Measurements from ENCODE around the gene NUDT1.
A peak's percentile ranks its signal among the peaks of the same experiment; 100 is the strongest.

NUDT1 gene

DNA sequence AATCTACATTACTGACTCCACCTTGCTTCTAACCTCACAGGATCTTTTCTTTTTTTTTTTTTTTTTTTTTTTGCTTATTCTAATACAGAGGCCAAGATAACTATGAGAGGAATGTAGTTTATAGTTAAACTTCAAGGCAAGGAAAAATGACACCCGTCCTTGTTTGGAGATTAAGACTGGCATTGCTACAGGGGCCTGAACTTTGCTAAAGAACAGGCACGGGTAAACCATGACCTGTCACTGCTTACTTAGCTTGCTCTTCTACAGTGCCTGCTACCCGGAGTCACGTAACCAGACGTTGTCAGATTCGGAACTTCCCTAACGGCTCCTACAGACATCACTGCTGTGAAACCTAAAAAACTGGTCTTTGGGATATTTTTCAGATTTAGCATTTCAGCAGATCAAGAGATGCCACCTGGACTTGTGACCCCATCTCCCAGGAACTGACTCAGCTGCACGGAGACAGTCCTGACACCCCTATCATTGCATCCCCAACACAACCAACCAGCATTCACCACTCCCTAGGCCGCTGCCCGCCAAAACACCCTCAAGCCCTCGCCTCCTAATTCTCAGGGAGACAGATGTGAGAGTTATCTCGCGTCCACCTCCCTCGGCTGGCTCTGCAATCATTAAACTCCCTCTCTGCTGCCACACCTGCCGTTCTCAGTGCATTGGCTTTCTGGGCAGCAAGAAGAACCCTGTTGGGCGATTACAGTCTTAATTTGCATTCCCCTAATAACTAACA, 36.8 kb upstream of the NUDT1 start:
- DNase-seq (ENCODE audit: low read depth in 2 of 2) = no peak

GRCh38 chr7:2208712-2209111, 33.3 kb upstream of the NUDT1 start:
- DNase-seq (ENCODE audit: low read depth in 2 of 2) = no peak

GRCh38 chr7:2209146-2209960, 32.7 kb upstream of the NUDT1 start:
- DNase-seq (ENCODE audit: low read depth in 2 of 2) = peak; percentile 35 to 43

GRCh38 chr7:2209961-2210323, 32.1 kb upstream of the NUDT1 start:
- DNase-seq (ENCODE audit: low read depth in 2 of 2) = no peak

- DNase-seq (ENCODE audit: low read depth in 2 of 2) = no peak
Observed at GRCh38 chr7:2210551-2211258, 31.3 kb upstream of the NUDT1 start.

DNA sequence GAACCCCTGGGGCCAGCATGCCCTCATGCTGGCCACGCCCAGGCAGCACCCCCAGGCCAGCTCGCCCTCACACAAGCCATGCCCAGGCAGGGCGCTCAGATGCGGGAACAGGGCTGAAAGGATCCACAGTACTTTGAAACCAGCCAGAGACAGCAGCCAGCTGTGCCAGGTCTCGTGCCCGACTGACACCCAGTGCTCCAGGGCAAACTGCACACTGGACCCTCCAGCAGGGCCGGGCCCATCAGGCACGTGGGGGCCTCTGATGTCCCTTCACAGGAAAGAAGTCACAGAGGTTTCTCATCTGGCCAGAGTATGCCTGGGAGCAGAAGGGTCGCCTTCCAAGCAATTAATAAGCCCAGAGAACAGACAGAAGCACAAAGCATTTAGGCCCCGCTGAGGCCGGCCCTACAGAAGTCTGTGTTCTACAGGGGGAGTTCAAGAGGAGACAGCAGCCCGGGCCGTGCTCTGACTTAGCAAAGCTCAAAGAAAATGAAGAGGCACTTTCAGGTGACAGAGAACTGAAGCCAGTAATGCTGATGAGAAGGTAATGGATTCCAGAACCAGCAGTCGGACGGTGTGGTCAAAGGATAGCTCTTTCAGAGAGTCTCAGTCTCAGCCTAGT, 30.7 kb upstream of the NUDT1 start:
- DNase-seq (ENCODE audit: low read depth in 2 of 2) = no peak

DNA sequence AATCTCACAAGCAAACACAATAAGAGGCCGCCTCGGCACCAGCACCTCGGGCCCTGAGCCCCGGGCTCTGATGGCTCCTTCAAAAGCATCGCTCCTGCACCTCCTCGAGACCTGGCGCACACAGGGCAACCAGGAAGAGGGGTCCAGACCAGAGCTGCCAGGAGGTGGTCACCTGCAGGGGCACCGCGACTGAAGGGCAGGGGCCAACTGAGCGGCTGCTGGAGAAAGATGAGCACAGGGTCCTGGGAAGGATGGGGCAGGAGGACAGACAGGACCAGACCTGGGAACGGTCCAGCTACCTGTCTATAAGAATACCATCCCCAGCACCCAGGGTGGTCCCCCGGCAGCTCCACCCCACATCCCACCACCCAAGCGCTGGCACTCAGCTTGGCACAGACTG, 30.1 kb upstream of the NUDT1 start:
- DNase-seq (ENCODE audit: low read depth in 2 of 2) = no peak

- no peak for DNase-seq (ENCODE audit: low read depth in 2 of 2)
Observed at GRCh38 chr7:2212906-2213305, 29.1 kb upstream of the NUDT1 start.

DNA sequence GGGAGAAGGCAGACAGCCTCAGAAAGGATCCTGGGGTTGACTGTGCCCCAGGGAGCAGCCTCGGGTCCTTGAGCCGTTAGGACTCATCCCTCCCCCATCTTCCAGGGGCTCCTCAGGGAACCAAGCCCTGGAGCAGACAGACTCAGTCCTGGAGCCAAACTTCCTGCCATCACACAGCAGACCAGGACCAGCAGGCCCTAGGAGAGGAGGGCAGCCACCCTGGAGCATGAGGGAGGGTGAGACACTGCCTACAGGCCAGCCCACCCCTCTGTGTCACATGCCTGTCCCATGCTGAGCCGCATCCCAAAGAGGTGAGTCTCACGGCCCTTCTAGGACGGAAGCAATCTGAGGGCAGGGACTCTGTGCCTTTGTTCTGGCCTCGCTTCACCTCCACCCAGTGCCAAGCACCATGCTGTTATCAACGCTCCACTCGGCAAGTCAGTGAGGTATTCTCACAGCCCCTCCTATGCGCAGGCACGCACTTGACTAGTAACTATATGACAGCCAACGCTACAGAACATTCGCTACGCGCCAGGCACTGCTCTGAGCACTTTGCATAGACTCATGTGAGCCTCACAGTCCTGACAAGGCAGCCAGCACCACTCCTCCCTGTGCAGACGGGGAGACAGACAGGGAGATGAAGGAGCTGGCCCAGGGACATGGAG, 28.3 kb upstream of the NUDT1 start:
- DNase-seq (ENCODE audit: low read depth in 2 of 2) = no peak

GRCh38 chr7:2214636-2215035, 27.4 kb upstream of the NUDT1 start:
- no peak for DNase-seq (ENCODE audit: low read depth in 2 of 2)

- no peak for DNase-seq (ENCODE audit: low read depth in 2 of 2)
Observed at GRCh38 chr7:2215851-2216250, 26.2 kb upstream of the NUDT1 start.

DNA sequence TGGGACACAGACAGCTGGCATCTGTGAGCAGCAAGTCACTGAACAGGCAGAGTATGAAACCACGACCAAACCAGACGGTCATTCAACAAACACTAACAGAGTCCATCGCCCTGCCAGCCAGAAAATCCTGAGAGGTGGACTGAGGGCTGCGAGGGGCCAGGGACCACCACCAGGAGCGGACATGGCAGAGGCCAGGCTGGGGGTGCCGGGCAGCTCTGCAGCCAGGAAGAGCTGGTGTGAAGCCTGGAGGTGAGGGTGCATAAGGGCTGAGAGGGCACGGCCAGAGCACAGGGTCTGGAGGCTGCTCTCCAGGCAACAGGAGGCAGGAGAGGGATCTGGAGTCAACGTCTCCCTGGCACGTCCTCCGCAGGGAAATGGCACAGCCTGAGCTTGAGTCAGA, 24.8 kb upstream of the NUDT1 start:
- no peak for DNase-seq (ENCODE audit: low read depth in 2 of 2)

DNA sequence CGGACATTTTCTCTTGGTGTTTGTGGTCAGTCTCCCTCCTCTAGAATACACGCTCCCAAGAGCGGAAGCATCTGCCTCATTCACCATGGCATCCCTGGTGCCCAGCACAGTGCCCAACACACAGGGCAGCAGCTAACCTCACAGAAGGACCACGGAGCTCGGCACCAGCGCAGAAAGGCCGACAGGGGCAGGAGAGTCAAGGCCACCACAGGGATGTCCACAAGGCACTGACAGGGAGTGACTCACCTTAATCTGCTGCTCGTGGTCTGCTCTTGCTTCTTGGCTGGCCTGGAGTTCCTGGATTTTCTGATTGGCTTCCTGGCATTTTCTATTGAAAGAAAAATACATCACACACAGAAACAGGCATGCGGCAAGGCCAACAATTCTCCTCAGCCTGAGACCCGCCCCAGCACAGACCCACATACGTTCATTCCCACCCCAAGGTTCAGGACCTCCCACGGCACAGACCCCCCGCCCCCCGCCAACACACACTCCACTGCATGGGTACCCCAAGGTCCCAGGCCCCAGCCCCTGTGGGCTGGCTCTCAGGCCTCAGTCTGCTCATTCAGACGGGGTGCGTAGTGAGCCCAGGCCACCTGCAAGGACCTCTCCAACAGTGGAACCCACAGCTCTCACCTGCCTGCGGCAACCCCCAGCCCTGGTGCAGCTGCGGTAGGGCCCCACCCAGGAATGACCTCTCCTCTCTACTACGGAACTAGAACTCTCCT, 24.1 kb upstream of the NUDT1 start:
- DNase-seq (ENCODE audit: low read depth in 2 of 2) = no peak

GRCh38 chr7:2218444-2218785, 23.6 kb upstream of the NUDT1 start:
- no peak for DNase-seq (ENCODE audit: low read depth in 2 of 2)

DNA sequence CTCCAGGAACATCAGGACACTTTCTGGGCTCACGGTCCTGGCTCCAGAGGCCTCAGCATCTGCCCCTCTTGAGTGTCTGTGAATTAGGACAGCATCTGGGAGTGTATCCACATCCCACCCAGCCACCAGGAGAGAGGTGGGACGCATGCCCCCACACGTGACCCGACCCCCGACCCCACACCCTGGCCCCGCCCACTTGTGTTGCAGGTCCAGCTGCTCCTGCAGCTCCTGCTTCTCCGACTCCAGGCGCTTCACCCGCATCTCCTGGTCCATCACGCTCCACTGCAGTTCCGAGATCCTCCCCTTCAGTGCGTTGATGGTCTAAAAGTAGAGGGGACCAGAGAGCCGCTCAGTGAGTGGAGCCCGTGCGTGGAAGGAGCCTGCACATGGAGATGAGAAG, 22.9 kb upstream of the NUDT1 start:
- no peak for DNase-seq (ENCODE audit: low read depth in 2 of 2)

GRCh38 chr7:2219606-2220005, 22.4 kb upstream of the NUDT1 start:
- no peak for DNase-seq (ENCODE audit: low read depth in 2 of 2)

GRCh38 chr7:2220030-2220429, 22.0 kb upstream of the NUDT1 start:
- no peak for DNase-seq (ENCODE audit: low read depth in 2 of 2)

DNA sequence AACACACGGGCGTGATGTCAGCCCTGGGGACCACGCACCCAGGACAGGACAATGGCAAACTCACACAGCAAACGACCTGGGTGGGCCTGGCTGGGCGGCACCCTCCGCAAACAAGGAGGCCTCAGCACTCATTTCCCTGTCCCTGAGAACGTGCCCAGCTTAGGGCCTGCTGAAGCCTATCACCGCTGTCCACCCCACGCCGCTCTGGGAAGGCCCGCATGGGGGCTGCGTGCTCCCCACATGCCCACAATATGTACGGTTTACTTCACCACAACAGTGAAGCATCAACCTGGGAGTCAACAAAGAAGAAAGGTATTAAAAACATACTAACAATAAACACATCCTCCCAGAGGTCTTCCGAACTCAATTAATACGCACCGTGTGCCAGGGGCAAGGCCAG, 21.5 kb upstream of the NUDT1 start:
- DNase-seq (ENCODE audit: low read depth in 2 of 2) = no peak

- DNase-seq (ENCODE audit: low read depth in 2 of 2) = no peak
Observed at GRCh38 chr7:2220954-2221353, 21.1 kb upstream of the NUDT1 start.

- no peak for DNase-seq (ENCODE audit: low read depth in 2 of 2)
Observed at GRCh38 chr7:2222516-2222915, 19.5 kb upstream of the NUDT1 start.

- no peak for DNase-seq (ENCODE audit: low read depth in 2 of 2)
Observed at GRCh38 chr7:2223321-2223720, 18.7 kb upstream of the NUDT1 start.

All from stimulated activated CD8-positive, alpha-beta memory T cell treated with anti-CD3 and anti-CD28 coated beads, Interleukin-2, amount 100 ng/mL, for 48 hours (primary cell).